ENCODE results near the gene CD2.
A peak's percentile ranks its signal among the peaks of the same experiment; 100 is the strongest.
"Not testable (repeated sequence)": the region's sequence is repeated elsewhere in the genome, so short reads cannot be mapped to it uniquely, and the experiment has no call there.

The CD2 gene

DNA sequence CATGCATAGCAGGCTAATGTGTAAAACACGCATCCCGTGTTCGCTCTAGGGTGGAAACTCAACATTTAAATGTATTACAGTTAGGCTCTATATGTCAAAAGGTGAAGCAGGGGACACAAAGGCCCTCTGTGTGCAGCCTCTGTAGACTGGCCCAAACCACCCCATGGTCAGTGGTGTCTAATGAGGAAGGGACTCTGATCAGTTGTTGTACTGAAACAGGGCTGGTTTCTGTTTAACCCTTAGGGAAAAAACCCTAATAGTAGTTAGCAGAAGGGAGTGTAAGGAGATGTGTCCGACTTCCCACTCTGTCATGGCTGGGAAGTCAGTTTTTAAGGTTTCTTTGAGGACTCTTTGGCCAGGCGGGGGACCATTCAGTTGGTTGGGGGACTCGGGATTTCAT is 21.5 kb upstream of the CD2 start:
- no peak for DNase-seq (ENCODE audit: low spot score)

- no peak for DNase-seq (ENCODE audit: low spot score)
Measured at GRCh38 chr1:116733476-116734365, 20.5 kb upstream of the CD2 start.

- no peak for DNase-seq (ENCODE audit: low spot score)
Measured at GRCh38 chr1:116735246-116735645, 19.0 kb upstream of the CD2 start.

GRCh38 chr1:116737020-116737854 is 17.0 kb upstream of the CD2 start:
- peak; percentile 51 for DNase-seq (ENCODE audit: low spot score)

DNA sequence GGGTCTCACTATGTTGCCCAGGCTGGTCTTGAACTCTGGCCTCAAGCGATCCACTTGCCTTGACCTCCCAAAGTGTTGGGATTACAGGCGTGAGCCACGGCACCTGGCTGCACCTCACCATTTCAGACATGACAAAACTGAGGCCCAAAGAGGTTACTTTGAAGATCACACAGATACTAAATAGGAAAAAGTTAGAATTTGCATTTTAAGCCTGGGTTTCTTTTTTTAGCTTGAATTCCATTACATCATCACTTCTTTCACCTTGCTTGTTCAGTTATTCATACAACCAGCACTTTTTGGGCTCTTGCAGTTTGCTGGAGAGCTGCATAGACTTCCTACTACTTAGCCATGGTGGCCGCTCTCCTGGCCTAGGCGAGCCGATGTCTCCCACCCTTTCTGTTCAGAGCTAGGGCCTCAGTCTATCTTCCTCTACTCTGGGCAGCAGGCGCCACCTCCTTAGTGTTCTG is 16.3 kb upstream of the CD2 start:
- DNase-seq (ENCODE audit: low spot score) = no peak

- DNase-seq (ENCODE audit: low spot score) = no peak
Measured at GRCh38 chr1:116738673-116739370, 15.4 kb upstream of the CD2 start.

GRCh38 chr1:116739371-116740012 is 14.7 kb upstream of the CD2 start:
- no peak for DNase-seq (ENCODE audit: low spot score)

GRCh38 chr1:116740296-116740695 is 13.9 kb upstream of the CD2 start:
- no peak for DNase-seq (ENCODE audit: low spot score)

GRCh38 chr1:116740746-116741145 is 13.5 kb upstream of the CD2 start:
- no peak for DNase-seq (ENCODE audit: low spot score)

- no peak for DNase-seq (ENCODE audit: low spot score)
Measured at GRCh38 chr1:116741836-116742565, 12.2 kb upstream of the CD2 start.

- no peak for DNase-seq (ENCODE audit: low spot score)
Measured at GRCh38 chr1:116743535-116743934, 10.7 kb upstream of the CD2 start.

DNA sequence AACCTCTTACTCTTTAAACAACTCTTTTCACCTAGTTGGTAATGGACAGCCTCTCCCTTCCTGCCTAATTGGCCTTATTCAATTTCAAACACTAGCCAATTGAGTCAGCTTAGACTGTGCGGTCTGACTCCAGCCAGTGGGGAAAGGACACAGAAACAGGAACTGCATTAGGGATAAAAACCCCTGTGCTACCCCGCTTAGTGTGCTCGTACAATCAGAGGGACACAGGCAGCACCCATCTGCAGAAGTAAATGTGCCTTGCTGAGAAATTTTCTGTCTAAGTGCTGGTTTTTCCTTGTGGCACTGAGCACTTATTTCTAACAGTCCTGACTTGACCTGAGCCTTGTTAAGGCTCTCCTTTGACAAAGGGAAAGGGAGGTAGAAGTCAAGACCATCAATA is 6.0 kb upstream of the CD2 start:
- DNase-seq (ENCODE audit: low spot score) = no peak

- DNase-seq (ENCODE audit: low spot score) = no peak
Measured at GRCh38 chr1:116751146-116751545, 3.1 kb upstream of the CD2 start.

DNA sequence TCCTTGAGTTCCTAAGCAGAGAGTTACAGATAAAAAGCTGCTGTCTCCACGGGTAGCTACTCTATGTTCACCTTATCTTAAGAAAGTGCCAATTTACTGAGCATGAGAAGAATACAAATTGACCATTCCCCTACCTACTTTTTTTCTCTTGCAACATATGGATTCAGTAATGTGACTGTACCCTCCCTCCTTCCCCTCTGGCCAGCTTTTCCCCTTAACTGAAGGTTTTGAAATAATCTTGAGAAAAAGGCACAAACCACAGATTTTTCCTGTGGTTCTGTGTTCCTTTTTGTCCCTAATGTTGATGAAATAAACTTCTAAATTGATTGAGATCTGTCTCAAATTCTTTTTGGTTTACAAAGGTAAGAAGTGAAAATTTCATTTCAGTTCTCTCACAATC is 2.6 kb upstream of the CD2 start:
- DNase-seq (ENCODE audit: low spot score) = no peak

DNA sequence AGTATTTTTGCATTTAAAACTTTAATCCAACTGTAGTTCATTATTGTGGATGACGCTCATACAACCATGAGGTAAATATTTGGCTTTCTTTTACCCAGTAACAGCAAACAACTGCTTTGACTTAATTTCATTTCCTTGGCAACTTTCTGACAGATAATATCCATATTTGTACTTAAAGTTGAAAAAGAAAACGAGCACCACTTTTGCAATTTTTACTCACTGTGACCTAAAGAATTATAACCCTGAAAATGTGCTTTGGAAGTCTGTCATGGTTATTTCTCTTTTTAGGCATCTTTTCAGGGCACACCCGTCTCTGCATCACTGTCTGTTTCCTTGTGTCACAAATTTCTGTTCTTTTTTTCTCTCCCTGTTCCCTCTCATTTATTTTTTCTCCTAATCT is 918 bp upstream of the CD2 start:
- no peak for DNase-seq (ENCODE audit: low spot score)

GRCh38 chr1:116755066-116755465 is 836 bp downstream of the CD2 start:
- DNase-seq (ENCODE audit: low spot score) = no peak

GRCh38 chr1:116755681-116756080 is 1.5 kb downstream of the CD2 start:
- no peak for DNase-seq (ENCODE audit: low spot score)

- DNase-seq (ENCODE audit: low spot score) = not testable (repeated sequence)
Measured at GRCh38 chr1:116756092-116756491, 1.9 kb downstream of the CD2 start.

GRCh38 chr1:116758456-116758815 is 4.2 kb downstream of the CD2 start:
- DNase-seq (ENCODE audit: low spot score) = not testable (repeated sequence)

DNA sequence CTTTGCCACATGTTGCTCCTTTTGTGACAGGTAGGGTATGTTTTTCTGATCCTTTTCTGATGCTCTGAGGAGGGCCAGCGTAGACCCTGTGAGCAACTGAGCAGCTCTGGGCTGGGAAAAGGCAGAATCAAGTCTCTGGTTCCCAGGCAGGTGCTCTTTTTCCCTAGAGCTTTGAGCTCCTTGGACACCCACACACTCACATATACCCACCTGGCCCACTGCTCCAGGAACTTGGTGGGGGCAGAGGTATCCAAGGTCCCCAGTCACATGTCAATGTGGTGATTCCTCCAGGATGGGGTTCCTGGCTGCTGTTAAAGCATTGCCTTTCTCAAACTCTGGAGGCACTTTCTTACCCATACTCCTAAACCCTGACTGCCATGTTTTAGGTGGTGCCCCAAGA is 5.4 kb downstream of the CD2 start:
- no peak for DNase-seq (ENCODE audit: low spot score)

- no peak for DNase-seq (ENCODE audit: low spot score)
Measured at GRCh38 chr1:116760487-116760886, 6.3 kb downstream of the CD2 start.

Measured in kidney capillary endothelial cell (primary cell).